ENCODE data around the gene RAB7B. TPM values are rescaled to one million over a fixed set of nuclear protein-coding genes. Genes with fewer than 3 reads are reported as not detected.
A peak's percentile ranks its signal among the peaks of the same experiment; 100 is the strongest.

Gene RAB7B
- polyA plus RNA-seq, 3 donors, result 1.9 to 3.6 (median 2.5) TPM

GRCh38 chr1:205929496-205930194 lies 73.5 kb downstream of the RAB7B start:
- DNase-seq, result no peak

DNA sequence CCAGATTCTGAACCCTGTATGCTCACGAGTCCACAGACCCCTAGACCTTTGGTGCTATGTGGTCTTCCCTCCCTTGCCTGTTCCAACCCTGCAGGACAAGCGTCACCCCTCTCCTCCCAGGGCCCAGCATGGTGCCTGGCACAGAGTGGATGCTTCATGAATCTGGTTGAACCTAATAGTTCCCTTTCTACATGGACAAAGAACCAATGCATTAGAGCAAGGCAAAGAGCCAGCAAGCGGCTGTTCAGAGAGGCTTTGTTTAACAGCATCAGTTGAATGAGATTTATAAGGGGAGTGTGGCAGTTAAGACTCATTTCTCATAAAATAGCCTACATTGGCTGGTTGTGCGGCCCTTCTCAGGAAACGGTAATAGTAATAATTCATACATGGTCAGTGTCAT lies 74.9 kb downstream of the RAB7B start:
- DNase-seq, result peak; percentile 28

- no peak for DNase-seq
Measured at GRCh38 chr1:205927676-205928075, 75.5 kb downstream of the RAB7B start.

- no peak for DNase-seq
Measured at GRCh38 chr1:205927247-205927646, 75.9 kb downstream of the RAB7B start.

Other genes with a start within 250 kb of the RAB7B start
- 10 to 100 TPM; 28.2 to 39.9 (median 36.6) TPM for gene RAB29, start 227.9 kb downstream of the RAB7B start, polyA plus RNA-seq (ENCODE audit: insufficient read length in 3 of 3)
- 10 to 100 TPM; 28.9 to 31.7 (median 30.8) TPM for gene SLC41A1, start 190.2 kb downstream of the RAB7B start, polyA plus RNA-seq (ENCODE audit: insufficient read length in 3 of 3)
- gene PM20D1, start 153.3 kb downstream of the RAB7B start, polyA plus RNA-seq (ENCODE audit: insufficient read length in 3 of 3), result 1 to 10 TPM in 2 of 3 donors, under 1 TPM in 1; 0.31 to 2.0 (median 1.5) TPM
- gene SLC26A9, start 59.9 kb downstream of the RAB7B start, polyA plus RNA-seq (ENCODE audit: insufficient read length in 3 of 3), result under 1 TPM; 0.13 to 0.44 (median 0.40) TPM
- under 1 TPM; 0.10 to 0.43 (median 0.19) TPM for gene CTSE, start 20.5 kb upstream of the RAB7B start, polyA plus RNA-seq (ENCODE audit: insufficient read length in 3 of 3)
- 1 to 10 TPM; 3.3 to 5.0 (median 4.7) TPM for gene RHEX, start 49.8 kb upstream of the RAB7B start, polyA plus RNA-seq (ENCODE audit: insufficient read length in 3 of 3)
- gene AVPR1B, start 114.0 kb upstream of the RAB7B start, polyA plus RNA-seq (ENCODE audit: insufficient read length in 3 of 3), result 1 to 10 TPM in 2 of 3 donors, under 1 TPM in 1; 0.90 to 1.6 (median 1.2) TPM
- 1 to 10 TPM; 4.8 to 6.6 (median 6.1) TPM for gene FAM72A, start 199.4 kb upstream of the RAB7B start, polyA plus RNA-seq (ENCODE audit: insufficient read length in 3 of 3)
- gene SRGAP2, start 200.1 kb upstream of the RAB7B start, polyA plus RNA-seq (ENCODE audit: insufficient read length in 3 of 3), result 10 to 100 TPM; 54.9 to 65.0 (median 63.4) TPM